Prostate gland (tissue), 1 donor: ENCODE measurements around the gene GULP1.

ENCODE experiments used
- POLR2A ChIP-seq: fragments of 450-650 bp; IDR thresholded peaks from one replicate; pipeline ENCODE4 v1.6.1; 2016; ENCODE audit warnings: antibody characterized with exemption, mild to moderate bottlenecking
- POLR2AphosphoS5 ChIP-seq: sonication (generic); formaldehyde crosslinking; IDR thresholded peaks from one replicate; pipeline ENCODE4 v1.6.1; 2017; ENCODE audit warnings: antibody characterized with exemption

GRCh38 chr2:188477564-188478103 lies 186.0 kb downstream of the GULP1 start:
- TF ChIP-seq POLR2AphosphoS5 = no peak
- TF ChIP-seq POLR2A = no peak
